GM19238 (cell line): Measurements from ENCODE around the gene TMEM72.

Source experiments
- DNase-seq: peaks from one replicate; pipeline ENCODE4 v3.0.0; 2011; ENCODE audit warnings: low spot score; ENCODE audit not compliant: insufficient read length

Gene TMEM72

GRCh38 chr10:44933451-44934321 is 22.5 kb downstream of the TMEM72 start:
- no peak for DNase-seq

GRCh38 chr10:44934416-44935200 is 23.5 kb downstream of the TMEM72 start:
- DNase-seq, result no peak

- no peak for DNase-seq
Measured at GRCh38 chr10:44935201-44935965, 24.2 kb downstream of the TMEM72 start.

GRCh38 chr10:44935966-44936295 is 24.8 kb downstream of the TMEM72 start:
- no peak for DNase-seq

GRCh38 chr10:44936314-44936975 is 25.3 kb downstream of the TMEM72 start:
- DNase-seq, result no peak

- DNase-seq, result no peak
Measured at GRCh38 chr10:44937196-44938005, 26.3 kb downstream of the TMEM72 start.

- no peak for DNase-seq
Measured at GRCh38 chr10:44938956-44939355, 27.8 kb downstream of the TMEM72 start.

GRCh38 chr10:44939691-44940401 is 28.7 kb downstream of the TMEM72 start:
- no peak for DNase-seq

GRCh38 chr10:44944354-44944753 is 33.2 kb downstream of the TMEM72 start:
- DNase-seq, result no peak

GRCh38 chr10:44946205-44946604 is 35.1 kb downstream of the TMEM72 start:
- DNase-seq, result no peak

GRCh38 chr10:44947371-44948152 is 36.4 kb downstream of the TMEM72 start:
- no peak for DNase-seq

- DNase-seq, result no peak
Measured at GRCh38 chr10:44948642-44949041, 37.5 kb downstream of the TMEM72 start.

GRCh38 chr10:44949127-44949802 is 38.1 kb downstream of the TMEM72 start:
- no peak for DNase-seq

GRCh38 chr10:44949915-44950314 is 38.8 kb downstream of the TMEM72 start:
- DNase-seq, result no peak

- no peak for DNase-seq
Measured at GRCh38 chr10:44950326-44951225, 39.4 kb downstream of the TMEM72 start.

- no peak for DNase-seq
Measured at GRCh38 chr10:44951576-44952226, 40.6 kb downstream of the TMEM72 start.

GRCh38 chr10:44952779-44953231 is 41.7 kb downstream of the TMEM72 start:
- DNase-seq, result no peak
